Left hindlimb (tissue), 1 donor: ENCODE data around the gene NME7.
"Not testable (repeated sequence)": the region's sequence is repeated elsewhere in the genome, so short reads cannot be mapped to it uniquely, and the experiment has no call there.

Experiments used
- DNase-seq: peaks from one replicate; pipeline ENCODE4 v3.0.0-alpha.2; 2018

Gene NME7

GRCh38 chr1:169212088-169212487 lies 155.5 kb downstream of the NME7 start:
- DNase-seq = no peak

DNA sequence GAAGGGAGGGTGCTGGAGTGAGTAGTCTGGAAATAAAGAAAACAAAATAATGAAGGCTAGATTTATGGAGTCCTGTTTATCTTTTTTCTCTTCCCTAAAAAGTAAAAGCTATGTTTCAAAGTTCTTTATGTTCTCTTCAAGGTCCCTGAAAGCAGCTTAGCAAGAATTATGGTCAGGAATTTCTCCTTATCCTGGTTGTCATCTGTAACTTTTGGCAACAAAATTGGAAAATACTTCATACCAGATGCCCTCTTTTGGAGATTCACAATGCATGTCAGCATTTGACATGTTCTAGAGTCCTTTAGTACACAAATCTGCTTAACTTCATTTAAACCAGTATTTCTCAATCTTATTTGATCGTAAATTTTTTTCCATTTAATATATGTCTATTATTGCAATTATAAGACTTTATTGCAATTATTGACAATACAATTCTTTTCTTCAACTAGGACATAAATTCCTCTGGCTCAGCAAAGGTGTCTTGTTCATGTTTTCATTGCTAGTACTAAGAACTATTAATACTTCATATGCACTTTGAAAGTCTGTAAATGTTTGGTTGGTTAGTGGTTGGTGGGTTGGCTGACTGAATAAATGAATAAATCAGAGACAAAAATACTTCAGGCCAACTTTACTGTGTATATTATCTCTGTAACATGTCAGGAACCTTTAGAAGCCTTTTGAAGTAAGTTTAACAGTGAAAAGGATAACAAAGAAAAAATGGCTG lies 159.6 kb downstream of the NME7 start:
- no peak for DNase-seq

- no peak for DNase-seq
Observed at GRCh38 chr1:169204157-169204556, 163.4 kb downstream of the NME7 start.

- no peak for DNase-seq
Observed at GRCh38 chr1:169202791-169203665, 164.6 kb downstream of the NME7 start.

DNA sequence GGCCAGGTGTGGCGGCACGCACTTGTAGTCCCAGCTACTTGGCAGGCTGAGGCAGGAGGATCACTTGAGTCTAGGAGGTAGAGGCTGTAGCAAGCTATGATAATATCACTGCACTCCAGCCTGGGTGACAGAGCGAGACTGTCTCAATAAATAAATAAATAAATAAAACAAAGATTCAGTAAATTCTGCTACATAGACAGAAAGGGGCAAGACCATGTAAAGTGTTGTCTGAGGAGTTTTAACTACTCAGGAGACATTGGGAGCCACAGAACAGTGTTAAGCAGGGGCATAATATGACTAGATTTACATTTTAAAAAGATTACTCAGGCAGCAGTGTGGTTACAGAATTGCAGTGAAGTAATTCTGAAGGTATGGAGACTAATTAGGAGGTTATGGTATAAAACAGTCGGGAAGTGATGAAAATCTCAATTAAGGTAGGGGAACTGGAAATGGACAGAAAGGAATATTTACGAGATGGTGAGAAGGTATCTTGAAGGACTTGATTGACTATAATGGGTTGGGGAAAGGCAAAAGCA lies 166.4 kb downstream of the NME7 start:
- DNase-seq = no peak

DNA sequence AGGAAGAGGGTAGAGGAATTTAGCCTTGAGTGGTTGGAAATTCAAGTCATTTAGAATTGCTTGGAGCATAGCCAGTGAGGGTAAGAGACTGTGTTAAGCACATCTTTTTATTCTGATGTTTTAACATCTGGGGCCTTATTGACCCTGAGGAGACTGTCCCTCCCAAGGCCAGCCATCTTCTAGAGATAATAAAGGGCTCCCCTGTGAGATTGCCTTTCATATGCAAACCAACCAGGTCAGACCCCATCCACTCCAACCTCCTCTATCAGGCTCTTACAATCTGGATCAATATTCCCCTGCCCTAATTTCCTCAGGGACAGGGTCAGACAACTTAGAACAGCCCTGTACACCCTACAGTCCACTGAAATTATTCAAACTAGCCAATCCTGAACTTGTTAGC lies 167.3 kb downstream of the NME7 start:
- no peak for DNase-seq

DNA sequence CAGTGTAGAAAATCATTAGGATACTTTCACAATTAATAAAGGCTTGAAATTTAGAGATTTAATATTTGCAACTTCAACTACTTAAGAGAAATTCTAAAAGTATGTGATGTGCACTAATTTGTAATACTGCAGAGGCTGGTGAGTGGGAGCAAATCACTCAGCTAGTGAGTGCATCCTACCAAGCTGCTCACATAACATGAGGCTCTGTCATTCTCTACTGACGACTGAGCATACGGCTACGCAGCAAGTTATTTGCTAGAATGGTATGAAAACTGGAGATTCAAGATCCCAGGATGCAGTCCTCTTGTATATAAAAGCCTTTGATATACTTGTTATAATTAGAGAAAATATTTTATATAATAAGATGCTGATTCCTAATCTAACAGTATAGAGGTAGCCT lies 171.0 kb downstream of the NME7 start:
- no peak for DNase-seq

DNA sequence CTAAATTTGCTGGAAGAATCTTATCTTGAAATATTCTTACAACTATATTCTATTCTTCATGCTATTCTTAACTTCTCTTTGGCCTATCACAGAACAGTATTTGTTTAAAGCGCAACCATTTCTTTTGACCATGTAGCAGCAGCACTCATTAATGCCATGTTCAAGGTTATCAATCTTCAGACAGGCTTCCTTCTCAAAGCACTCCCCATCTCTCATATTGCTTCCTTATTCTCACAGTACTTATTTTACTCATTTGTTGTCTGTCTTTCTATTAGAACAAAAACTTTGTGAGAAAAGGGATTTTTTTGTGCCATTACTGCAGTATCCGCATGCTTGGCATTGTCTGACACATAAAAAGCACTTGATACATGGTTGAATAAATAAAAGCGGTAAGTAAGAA lies 171.4 kb downstream of the NME7 start:
- DNase-seq = no peak

DNA sequence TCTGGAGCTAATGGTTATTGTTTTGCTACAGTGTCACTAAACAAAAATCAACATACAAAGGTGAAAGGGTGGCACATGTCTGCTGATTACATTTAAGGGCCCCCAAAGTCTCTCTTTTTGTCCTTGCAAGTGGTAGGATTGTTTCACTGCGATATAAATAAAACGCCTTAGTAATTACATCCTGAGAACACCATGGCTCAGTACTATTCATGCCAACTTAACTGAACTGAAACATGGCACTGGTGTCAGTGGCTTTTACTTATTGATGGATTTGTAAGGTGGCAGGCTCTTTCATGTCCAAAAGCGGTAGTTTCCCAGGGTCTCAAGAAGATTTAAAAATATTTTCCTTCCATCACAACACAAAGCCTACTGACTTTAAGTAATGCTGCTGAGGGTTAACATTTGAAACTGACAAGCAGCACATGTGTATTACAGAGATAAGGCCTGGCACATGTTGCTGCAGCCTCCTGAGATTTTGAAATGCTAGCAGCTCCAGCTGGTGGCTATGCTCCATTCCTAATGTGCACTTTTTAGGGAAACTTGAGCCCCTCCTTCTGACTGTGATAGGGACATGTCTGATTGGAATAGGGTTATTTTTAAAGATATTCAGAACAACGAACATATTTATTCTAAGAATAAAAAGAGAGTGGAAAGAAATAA lies 174.3 kb downstream of the NME7 start:
- DNase-seq = no peak

DNA sequence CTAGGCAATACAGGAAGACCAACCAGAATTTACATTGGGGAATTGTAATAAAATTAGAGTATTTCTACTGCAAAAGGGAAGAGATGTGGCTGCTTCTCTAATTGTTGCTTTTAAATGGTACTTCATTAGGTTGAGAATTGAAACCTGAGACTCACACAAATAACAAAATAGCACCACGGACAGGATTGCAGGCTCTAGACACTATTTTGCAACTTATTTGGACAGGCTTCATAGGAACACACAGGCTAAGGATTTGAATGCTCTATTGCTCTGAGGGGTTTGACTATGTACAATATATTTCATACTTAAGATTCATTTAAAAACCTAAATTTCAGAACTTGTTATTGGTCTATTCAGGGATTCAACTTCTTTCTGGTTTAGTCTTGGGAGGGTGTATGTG lies 181.5 kb downstream of the NME7 start:
- DNase-seq = no peak

DNA sequence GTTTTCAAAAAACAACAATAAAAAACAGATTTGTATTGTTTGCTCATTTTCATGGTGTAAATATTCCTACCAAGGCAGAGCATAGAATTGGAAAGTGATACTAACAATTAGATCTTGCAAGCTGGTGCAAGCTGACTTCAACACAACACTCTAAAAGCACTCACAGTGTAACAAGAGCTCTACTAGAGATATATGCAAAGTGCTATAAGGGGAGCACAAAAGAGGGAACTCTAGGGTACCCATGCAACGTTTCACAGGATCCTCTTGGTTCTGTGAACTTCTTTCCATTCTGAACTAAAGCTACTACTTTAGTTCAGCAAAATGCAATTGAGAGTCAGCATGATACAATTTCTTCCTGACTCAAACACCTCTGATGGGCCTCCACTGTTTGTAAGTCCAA lies 182.8 kb downstream of the NME7 start:
- DNase-seq = no peak

DNA sequence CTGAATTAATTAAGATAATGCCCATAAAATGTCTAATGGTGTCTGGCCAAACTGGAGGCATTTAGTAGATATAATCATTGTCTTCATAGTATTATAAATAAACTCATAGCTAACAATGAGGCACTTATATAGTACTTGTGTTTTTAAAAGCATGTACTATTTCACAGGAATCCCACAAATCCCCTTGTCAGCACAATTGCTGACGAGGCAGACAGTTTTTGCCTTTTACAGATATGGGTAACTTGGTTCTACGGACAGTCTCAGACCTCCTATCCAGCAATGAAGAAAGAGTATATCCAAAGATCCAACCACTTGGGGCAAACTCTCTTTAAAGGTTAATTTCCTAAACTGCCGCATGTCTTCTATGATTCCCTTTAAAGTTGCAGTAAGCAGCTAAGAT lies 187.4 kb downstream of the NME7 start:
- no peak for DNase-seq

GRCh38 chr1:169179431-169179830 lies 188.2 kb downstream of the NME7 start:
- not testable (repeated sequence) for DNase-seq

DNA sequence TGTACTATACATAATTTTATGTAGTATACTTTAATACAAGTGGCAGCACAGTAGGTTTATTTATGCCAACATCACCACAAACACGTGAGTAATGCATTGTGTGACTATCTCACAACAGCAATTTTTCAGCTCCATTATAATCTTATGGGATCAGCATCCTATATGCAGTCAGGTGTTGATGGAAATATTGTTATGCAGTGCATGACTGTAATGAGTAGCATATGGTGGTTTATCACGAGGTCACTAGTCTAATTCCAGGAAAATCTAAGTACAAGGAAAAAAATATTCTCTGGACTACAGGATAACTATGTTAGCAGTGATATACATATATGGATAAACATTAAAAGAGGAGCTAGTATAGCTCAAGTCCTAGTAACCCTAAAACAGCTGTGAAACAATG lies 192.1 kb downstream of the NME7 start:
- DNase-seq = no peak

DNA sequence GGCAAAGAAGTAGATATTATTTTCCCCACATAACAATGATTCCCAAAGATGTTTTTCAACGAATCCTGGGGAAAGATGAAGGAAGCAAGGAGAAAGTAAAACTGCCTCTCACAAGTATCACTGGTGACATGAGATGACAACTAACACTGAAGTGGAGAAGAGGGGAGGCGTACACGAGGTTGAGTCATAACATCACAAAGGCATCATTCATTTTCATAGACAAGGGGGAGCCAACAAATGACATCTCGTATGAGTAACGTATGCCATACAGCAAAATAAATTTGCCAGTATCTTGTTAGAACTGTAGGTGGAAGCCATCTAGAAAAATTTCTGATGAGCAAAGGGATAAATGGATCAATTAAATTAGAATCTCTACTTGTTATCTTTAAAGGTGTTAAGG lies 204.5 kb downstream of the NME7 start:
- DNase-seq = no peak

GRCh38 chr1:169161496-169162194 lies 206.0 kb downstream of the NME7 start:
- no peak for DNase-seq

GRCh38 chr1:169160845-169161495 lies 206.6 kb downstream of the NME7 start:
- DNase-seq = no peak

- DNase-seq = no peak
Observed at GRCh38 chr1:169156580-169156979, 211.0 kb downstream of the NME7 start.

- no peak for DNase-seq
Observed at GRCh38 chr1:169155675-169156074, 211.9 kb downstream of the NME7 start.

DNA sequence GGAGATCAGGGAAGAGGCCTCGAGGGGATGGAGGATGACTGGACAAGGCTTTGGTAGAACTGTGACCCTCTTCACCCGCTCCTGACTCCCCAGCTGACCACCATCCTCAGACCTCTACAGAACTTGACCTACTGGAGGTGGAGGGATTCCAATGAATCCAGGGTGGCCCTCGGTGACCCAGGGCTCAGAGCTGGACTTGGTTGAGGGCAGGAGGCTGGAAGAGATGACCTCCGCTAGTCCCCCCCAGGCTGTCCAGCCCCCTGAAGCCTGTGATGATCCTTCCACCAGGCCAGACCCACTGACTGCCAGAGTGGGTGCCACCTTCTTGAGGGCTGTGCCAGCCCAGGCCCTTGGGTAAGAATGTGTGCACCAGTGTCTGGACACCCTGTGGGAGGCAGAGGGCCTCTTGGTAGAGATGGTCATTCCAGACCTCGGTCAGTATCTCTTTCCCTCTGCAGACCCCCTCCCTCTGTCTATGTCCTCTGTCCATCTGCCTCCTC lies 216.2 kb downstream of the NME7 start:
- no peak for DNase-seq

DNA sequence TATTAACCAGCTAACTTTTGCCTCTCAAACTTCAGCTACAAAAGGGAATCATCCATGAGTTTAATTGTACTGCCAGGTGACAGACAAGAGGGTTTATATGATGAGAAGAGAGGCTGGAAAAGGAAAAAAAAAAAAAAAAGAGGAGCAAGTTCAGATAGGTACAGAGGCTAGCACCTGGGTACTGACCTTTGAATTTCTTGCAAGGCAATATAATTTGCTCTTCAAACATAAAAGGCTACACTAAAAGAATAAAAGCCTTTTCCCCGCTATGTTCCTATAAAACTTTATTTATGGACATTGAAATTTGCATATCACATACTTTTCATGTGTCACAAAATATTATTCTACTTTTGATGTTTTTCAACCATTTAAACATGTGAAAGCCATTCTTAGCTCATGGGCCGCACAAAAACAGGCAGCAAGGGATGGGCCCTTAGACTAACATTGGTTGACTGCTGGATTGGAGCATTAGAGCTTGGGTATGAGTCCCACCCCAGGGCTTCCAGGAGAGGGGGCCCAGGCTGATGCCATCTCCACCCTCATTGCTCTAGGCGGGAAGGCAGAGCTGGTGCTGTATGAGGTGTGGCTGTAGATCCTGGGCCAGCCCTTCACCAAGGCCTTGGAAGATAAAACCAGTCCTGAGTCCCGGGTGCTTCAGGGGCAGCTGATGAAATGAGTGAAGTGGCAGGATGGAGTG lies 216.8 kb downstream of the NME7 start:
- DNase-seq = no peak
